Activated T-cell treated with anti-CD3 and anti-CD28 coated beads for 4 hours (primary cell): ENCODE results near the gene SYMPK.

ENCODE experiments used
- DNase-seq: peaks from one replicate; pipeline ENCODE4 v3.0.0-alpha.2; 2020

The SYMPK gene

GRCh38 chr19:45824531-45825262 lies 38.2 kb downstream of the SYMPK start:
- DNase-seq, result no peak

- no peak for DNase-seq
Observed at GRCh38 chr19:45824041-45824471, 38.9 kb downstream of the SYMPK start.

GRCh38 chr19:45823182-45823581 lies 39.8 kb downstream of the SYMPK start:
- no peak for DNase-seq

GRCh38 chr19:45822716-45823115 lies 40.2 kb downstream of the SYMPK start:
- DNase-seq, result no peak

- no peak for DNase-seq
Observed at GRCh38 chr19:45821570-45821969, 41.4 kb downstream of the SYMPK start.

- DNase-seq, result no peak
Observed at GRCh38 chr19:45821103-45821521, 41.8 kb downstream of the SYMPK start.

GRCh38 chr19:45820413-45821102 lies 42.4 kb downstream of the SYMPK start:
- DNase-seq, result no peak

GRCh38 chr19:45819769-45820168 lies 43.2 kb downstream of the SYMPK start:
- no peak for DNase-seq

GRCh38 chr19:45817725-45818301 lies 45.1 kb downstream of the SYMPK start:
- DNase-seq, result no peak

- DNase-seq, result peak; percentile 96
Observed at GRCh38 chr19:45817010-45817724, 45.8 kb downstream of the SYMPK start.

GRCh38 chr19:45816236-45817009 lies 46.5 kb downstream of the SYMPK start:
- DNase-seq, result no peak

- no peak for DNase-seq
Observed at GRCh38 chr19:45815481-45816216, 47.3 kb downstream of the SYMPK start.

GRCh38 chr19:45814851-45815480 lies 48.0 kb downstream of the SYMPK start, which contains the start of gene RSPH6A:
RSPH6A (minus strand) TSS chr19:45815308; CDS start chr19:45815176, 132 bp downstream.
- no peak for DNase-seq

- DNase-seq, result no peak
Observed at GRCh38 chr19:45814166-45814780, 48.7 kb downstream of the SYMPK start.

GRCh38 chr19:45812297-45812696 lies 50.6 kb downstream of the SYMPK start:
- no peak for DNase-seq

- DNase-seq, result no peak
Observed at GRCh38 chr19:45809643-45810159, 53.2 kb downstream of the SYMPK start.

- no peak for DNase-seq
Observed at GRCh38 chr19:45805719-45806118, 57.2 kb downstream of the SYMPK start.

- DNase-seq, result no peak
Observed at GRCh38 chr19:45804959-45805230, 58.1 kb downstream of the SYMPK start.

GRCh38 chr19:45804140-45804958 lies 58.6 kb downstream of the SYMPK start:
- DNase-seq, result no peak
